HAP-1 (cell line): ENCODE measurements around the gene MADCAM1.

Experiments used
- DNase-seq, 2 experiments: peaks; one replicate each; pipeline ENCODE4 v3.0.0-alpha.2; 2016 to 2020; ENCODE audit warnings: low spot score in 2 of 2
- H3K27me3 ChIP-seq: fragments of 250-450 bp; sonication (Bioruptor Pico); 2 replicates; pipeline ENCODE4 v1.5.1; 2020; ENCODE audit warnings: low read depth, mild to moderate bottlenecking, moderate library complexity
- H3K36me3 ChIP-seq: fragments of 250-450 bp; sonication (Bioruptor Pico); replicated peaks from 2 replicates; pipeline ENCODE4 v1.5.1; 2020; ENCODE audit warnings: mild to moderate bottlenecking
- H3K4me1 ChIP-seq: fragments of 250-450 bp; sonication (Bioruptor Pico); 2 replicates; pipeline ENCODE4 v1.5.1; 2020; ENCODE audit warnings: mild to moderate bottlenecking
- H3K4me3 ChIP-seq: fragments of 250-450 bp; sonication (Bioruptor Pico); 2 replicates; pipeline ENCODE4 v1.5.1; 2020; ENCODE audit warnings: mild to moderate bottlenecking, moderate library complexity
- H3K9me3 ChIP-seq: fragments of 250-450 bp; sonication (Bioruptor Pico); 2 replicates; pipeline ENCODE4 v1.5.1; 2020; ENCODE audit warnings: mild to moderate bottlenecking, moderate library complexity
- in situ Hi-C: fragments of 300-500 bp; cut with MboI; formaldehyde crosslinking; loops from 3 replicates; pipeline ENCODE4 v1.14.3; 2020; ENCODE audit warnings: low sequenced_read_pairs, inconsistent platforms, mixed read lengths

The MADCAM1 gene

GRCh38 chr19:513368-514165, 17.3 kb downstream of the MADCAM1 start:
- no peak overlapping the region for H3K4me3 ChIP-seq
- no peaks in the 10 kb centered on the region for H3K9me3 ChIP-seq
- in situ Hi-C loops: no loop called here
- DNase-seq: no peak
- H3K4me1 ChIP-seq: peaks cover 5% of the 10 kb centered on the region
- H3K27me3 ChIP-seq: no peaks in the 10 kb centered on the region
- no peaks in the 10 kb centered on the region; the same call in 1 of the 2 replicates for H3K36me3 ChIP-seq

- in situ Hi-C loops: no loop called here
- DNase-seq: no peak
- Histone ChIP-seq H3K36me3 (no peaks in the 10 kb centered on the region; the same call in 1 of the 2 replicates), H3K27me3 (no peaks in the 10 kb centered on the region), H3K9me3 (no peaks in the 10 kb centered on the region), H3K4me3 (no peak overlapping the region), H3K4me1 (peaks cover 5% of the 10 kb centered on the region)
These were observed 17.9 kb downstream of the MADCAM1 start for GRCh38 chr19:514166-514663.

DNA sequence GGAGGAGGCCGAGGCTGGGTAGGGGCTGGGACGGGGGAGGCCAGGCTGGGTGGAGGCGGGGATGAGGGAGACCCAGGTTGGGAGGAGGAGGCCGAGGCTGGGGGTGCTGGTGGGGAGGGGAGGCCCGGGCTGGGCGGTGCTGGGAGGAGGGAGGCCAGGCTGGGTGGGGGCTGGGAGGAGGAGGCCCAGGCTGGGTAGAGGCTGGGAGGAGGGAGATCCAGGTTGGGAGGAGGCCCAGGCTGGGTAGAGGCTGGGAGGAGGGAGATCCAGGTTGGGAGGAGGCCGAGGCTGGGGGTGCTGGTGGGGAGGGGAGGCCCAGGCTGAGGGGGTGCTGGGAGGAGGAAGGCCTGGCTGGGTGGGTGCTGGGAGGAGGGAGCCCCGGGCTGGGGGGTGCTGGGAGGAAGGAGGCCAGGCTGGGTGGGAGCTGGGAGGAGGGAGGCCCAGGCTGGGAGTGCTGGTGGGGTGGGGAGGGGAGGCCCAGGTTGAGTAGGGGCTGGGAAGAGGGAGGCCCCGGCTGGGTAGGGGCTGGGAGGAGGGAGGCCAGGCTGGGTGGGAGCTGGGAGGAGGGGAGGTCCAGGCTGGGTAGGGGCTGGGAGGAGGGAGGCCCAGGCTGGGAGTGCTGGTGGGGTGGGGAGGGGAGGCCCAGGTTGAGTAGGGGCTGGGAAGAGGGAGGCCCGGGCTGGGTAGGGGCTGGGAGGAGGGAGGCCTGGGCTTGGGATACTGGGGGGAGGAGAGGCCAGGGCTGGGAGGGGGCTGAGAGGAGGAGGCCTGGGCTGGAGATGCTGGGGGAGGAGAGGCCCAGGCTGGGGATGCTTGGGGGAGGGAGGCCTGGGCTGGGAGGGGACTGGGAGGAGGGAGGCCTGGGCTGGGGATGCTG, 21.7 kb downstream of the MADCAM1 start:
- Histone ChIP-seq H3K27me3 (no peaks in the 10 kb centered on the region), H3K36me3 (no peaks in the 10 kb centered on the region; the same call in 1 of the 2 replicates), H3K4me1 (no peaks in the 10 kb centered on the region), H3K4me3 (no peak overlapping the region), H3K9me3 (no peaks in the 10 kb centered on the region)
- no peak for DNase-seq
- in situ Hi-C loops: no loop called here

- Histone ChIP-seq H3K4me3 (no peak overlapping the region), H3K27me3 (no peaks in the 10 kb centered on the region), H3K9me3 (no peaks in the 10 kb centered on the region), H3K36me3 (no peaks in the 10 kb centered on the region; the same call in 1 of the 2 replicates), H3K4me1 (no peaks in the 10 kb centered on the region)
- DNase-seq: no peak
- in situ Hi-C loops: no loop called here
These were observed 22.4 kb downstream of the MADCAM1 start for GRCh38 chr19:518598-519231.

DNA sequence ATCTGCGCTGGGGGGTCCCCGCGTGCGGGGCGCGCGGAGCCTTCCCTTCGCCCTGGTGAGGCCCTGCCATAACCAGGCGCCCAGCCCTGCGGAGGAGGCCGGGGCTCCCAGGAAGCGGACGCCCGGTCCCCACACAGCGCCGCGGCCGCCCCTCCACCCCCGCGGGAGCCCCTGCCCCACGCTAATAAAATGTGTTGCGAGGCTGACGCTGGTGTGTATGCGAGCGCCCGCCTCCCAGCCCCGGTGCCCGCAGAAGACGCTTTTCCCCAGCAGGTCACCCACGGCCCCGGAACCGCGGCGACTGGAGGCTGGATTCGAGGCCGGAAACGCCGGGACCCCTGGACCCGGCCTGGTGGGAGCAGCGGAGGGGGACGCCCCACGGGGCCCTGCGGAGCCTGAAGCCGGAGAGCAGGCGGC, 23.2 kb downstream of the MADCAM1 start:
- in situ Hi-C loops: no loop called here
- DNase-seq: no peak
- H3K27me3 ChIP-seq: no peaks in the 10 kb centered on the region
- no peak overlapping the region for H3K4me3 ChIP-seq
- H3K4me1 ChIP-seq: no peaks in the 10 kb centered on the region
- no peaks in the 10 kb centered on the region for H3K9me3 ChIP-seq
- H3K36me3 ChIP-seq: no peaks in the 10 kb centered on the region; the same call in 1 of the 2 replicates

DNA sequence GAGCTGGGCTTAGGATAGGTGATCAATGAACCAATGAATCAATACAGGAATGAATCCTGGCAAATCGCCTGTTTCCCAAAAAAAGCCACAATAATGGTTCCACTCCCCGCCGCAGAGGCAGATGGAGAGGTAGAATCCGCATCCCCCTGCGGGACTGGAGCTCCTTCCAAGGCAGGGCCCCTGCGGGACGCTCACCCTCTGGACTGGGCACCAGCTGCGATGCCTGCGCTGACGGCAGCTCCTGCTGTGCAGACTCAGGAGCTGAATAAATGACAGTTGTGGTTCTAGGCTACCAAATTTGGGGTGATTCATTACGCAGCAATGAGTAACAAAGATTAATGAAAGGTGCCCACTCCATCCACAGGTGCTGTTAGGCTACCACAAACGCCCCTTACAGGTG, 26.4 kb downstream of the MADCAM1 start:
- no peak overlapping the region for H3K4me3 ChIP-seq
- in situ Hi-C loops: no loop called here
- DNase-seq: no peak
- H3K36me3 ChIP-seq: no peaks in the 10 kb centered on the region
- peaks cover 7% of the 10 kb centered on the region; the same call in 1 of the 2 replicates for H3K27me3 ChIP-seq
- no peaks in the 10 kb centered on the region for H3K9me3 ChIP-seq
- no peaks in the 10 kb centered on the region for H3K4me1 ChIP-seq

- Histone ChIP-seq H3K36me3 (no peaks in the 10 kb centered on the region), H3K9me3 (no peaks in the 10 kb centered on the region), H3K4me1 (no peaks in the 10 kb centered on the region), H3K4me3 (no peak overlapping the region), H3K27me3 (peaks cover 7% of the 10 kb centered on the region; the same call in 1 of the 2 replicates)
- no peak for DNase-seq
- in situ Hi-C loops: no loop called here
These were observed 27.9 kb downstream of the MADCAM1 start for GRCh38 chr19:524062-524674.

DNA sequence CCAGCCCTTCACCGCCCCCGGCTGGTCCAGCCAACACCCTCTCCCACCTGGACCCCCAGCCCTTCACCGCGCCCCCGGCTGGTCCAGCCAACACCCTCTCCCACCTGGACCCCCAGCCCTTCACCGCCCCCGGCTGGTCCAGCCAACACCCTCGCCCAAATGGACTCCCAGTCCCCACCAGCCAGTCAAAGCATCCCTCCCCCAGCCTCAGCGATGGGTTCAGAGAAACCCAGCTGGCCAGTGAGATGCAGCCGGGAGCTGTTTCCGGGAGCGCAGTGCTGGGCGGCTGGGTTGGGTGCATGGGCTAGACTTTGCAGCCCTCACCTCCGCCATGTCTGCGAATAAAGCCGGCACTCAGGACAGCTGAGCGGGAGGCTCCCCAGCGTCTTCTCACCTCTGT, 28.7 kb downstream of the MADCAM1 start:
- no peak for DNase-seq
- Histone ChIP-seq H3K4me1 (no peaks in the 10 kb centered on the region), H3K27me3 (peaks cover 7% of the 10 kb centered on the region; the same call in 1 of the 2 replicates), H3K36me3 (no peaks in the 10 kb centered on the region), H3K4me3 (no peak overlapping the region), H3K9me3 (no peaks in the 10 kb centered on the region)
- in situ Hi-C loops: no loop called here

DNA sequence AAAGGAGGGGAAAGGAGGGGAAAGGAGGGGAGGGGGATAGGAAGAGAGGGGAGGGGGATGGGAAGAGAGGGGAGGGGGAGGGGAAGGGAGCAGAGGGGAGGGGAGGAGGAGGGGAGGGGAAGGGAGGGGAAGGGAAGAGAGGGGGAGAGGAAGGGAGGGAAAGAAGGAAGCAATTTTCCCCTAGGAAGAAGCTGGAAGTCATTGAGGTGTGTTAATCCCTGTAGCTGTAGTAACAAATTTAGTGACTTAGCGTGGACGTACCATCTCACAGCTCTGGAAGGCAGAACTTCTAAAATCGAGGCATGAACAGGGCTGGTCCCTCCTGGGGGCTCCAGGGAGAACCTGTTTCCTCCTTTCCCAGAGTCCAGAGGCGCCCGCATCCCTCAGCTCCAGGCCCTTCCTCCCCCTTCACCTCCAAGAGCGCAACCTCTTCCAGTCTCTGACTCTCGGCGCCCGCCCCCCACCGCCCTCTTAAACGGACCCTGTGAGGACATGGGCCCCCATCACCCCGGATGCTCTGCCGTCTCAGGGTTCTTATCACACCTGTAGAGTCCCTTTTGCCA, 29.7 kb downstream of the MADCAM1 start:
- Histone ChIP-seq H3K9me3 (no peaks in the 10 kb centered on the region), H3K4me3 (no peak overlapping the region), H3K27me3 (peaks cover 7% of the 10 kb centered on the region; the same call in 1 of the 2 replicates), H3K36me3 (no peaks in the 10 kb centered on the region), H3K4me1 (no peaks in the 10 kb centered on the region; the same call in 1 of the 2 replicates)
- in situ Hi-C loops: no loop called here
- no peak for DNase-seq

DNA sequence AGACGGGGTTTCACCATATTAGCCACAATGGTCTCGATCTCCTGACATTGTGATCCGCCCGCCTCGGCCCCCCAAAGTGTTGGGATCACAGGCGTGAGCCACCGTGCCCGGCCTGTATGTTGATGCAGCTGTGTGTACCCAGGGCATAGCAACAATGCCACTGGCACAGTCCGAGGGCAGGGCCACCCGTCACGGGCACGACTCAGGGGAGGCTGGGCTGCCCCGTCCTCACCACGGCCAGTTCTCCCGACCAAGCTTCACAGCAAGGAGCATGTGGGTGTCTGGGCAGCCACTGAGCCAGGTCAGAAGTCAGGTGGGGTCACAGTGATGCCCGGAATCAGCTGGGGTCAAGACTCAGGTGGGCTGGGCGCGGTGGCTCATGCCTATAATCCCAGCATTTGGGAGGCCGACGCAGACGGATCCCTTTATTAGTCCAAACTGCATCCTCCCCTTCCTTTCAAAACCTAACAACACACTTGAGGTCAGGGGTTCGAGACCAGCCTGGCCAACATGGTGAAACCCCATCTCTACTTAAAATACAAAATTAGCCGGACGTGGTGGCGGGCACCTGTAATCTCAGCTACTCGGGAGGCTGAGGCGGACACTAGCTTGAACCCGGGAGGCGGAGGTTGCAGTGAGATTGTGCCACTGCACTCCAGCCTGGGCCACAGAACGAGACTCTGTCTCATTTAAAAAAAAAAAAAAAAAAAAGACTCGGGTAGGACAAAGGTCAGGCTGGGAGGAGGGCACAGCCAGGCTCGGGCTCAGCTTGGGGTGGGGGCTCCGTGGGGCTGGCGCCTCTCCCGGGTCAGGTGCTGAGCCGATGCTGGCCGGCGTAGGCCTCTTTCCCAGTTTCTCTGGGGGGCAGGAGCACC, 34.1 kb downstream of the MADCAM1 start:
- Histone ChIP-seq H3K4me1 (peaks cover 9% of the 10 kb centered on the region), H3K27me3 (peaks cover 4% of the 10 kb centered on the region; the same call in 1 of the 2 replicates)
- in situ Hi-C loops: no loop called here

DNA sequence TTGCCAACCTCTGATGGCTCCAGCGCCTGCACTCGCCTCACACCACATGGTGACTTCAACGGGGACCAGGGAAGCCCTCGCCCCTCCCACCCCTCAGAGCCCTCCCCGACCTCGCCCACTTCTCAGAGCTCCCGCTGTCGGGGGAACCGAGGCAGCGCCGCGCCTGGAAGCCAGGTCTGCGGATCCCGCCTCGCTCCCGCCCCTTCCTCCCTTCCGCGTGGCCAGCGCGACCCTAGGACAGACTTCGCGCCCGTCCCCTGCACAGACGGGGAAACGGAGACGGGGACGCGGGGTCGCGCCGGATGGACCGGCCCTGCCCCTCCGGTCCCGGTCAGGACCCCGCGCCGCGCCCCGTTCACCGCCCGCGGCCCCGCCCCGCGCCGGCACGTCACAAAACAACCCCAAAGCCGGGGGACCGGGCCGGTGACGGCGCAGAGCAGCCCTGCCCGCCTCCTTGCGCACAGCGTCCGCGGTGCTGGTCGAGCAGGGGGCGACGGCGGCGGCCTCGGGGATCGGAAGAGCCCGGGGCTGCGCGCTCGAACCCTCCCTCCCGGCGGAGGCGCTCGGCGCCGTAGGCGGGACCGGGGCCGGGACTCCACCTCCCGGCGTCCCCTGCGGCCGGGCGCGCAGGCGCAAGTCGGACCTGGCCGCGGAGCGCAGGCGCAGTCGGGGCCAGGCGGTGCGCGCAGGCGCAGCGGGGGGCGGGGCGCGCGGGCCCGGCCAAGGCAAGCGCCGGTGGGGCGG, 34.9 kb downstream of the MADCAM1 start:
- in situ Hi-C loops: no loop called here
- Histone ChIP-seq H3K9me3 (no peaks in the 10 kb centered on the region), H3K27me3 (0 out of 2 replicates have a peak, but pooled peaks cover under 1% of the 10 kb centered on the region), H3K4me1 (peaks cover 9% of the 10 kb centered on the region), H3K4me3 (peak overlapping the region; percentile 58), H3K36me3 (peaks cover 23% of the 10 kb centered on the region)
- DNase-seq: peak; percentile 86 to 94

More for the DNA sequence above, 34.1 kb downstream of the MADCAM1 start:
- Histone ChIP-seq H3K9me3 (no peaks in the 10 kb centered on the region), H3K4me3 (peak overlapping the region; percentile 58), H3K36me3 (peaks cover 18% of the 10 kb centered on the region)
- DNase-seq: no peak
